GM18861 (cell line): ENCODE measurements around the gene TMC8.
"Not testable (repeated sequence)": the region's sequence is repeated elsewhere in the genome, so short reads cannot be mapped to it uniquely, and the experiment has no call there.

ENCODE experiments used
- ATAC-seq: cut with Tn5 transposase; IDR thresholded peaks from one replicate; pipeline ENCODE4 v1.9.1; 2021; ENCODE audit not compliant: unreplicated experiment

Gene TMC8

DNA sequence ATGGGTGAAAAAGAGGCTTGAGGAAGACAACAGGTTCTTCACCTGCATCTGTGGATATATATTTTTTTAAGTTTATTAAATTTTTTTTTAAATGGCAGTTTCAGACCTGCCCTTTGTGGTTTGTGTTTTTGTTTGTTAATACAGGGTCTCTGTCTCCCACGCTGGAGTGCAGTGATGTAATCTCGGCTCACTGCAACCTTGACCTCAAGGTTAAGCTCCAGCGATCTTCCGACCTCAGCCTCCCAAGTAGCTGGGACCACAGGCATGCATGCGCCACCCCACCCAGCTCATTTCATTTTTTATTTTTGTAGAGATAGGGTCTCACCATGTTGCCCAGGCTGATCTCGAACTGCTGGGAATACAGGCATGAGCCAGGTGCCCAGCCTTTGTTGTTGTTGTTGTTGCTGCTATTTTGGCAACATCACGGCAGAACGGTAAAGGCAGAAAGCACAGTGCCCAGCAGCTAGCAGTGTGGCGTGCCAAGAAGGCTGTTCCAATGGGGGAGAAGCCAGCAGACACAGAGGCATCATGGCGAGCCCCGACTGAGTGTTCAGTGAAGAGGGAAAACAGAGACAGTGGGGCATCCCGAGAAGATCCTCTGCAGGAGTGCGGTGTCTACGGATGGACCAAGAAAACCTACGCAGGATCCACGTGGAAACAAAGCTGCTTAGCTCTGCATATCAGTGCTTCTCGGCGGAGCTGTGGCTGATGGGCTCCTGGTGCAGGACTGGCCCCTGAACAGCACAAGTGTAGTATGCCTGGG lies 21.7 kb upstream of the TMC8 start:
- ATAC-seq: no peak

DNA sequence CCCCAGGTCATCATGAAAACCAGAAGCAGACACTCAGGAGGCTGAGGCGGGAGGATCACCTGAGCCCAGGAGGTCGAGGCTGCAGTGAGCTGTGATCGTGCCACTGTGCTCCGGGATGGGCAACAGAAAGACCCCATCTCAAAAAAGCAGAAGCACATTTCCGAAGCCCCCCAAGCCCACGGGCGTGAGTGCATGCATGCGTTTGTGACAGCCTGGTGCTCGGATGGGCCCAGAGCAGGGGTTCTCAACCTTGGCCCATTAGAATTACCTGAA lies 21.1 kb upstream of the TMC8 start:
- ATAC-seq: no peak

DNA sequence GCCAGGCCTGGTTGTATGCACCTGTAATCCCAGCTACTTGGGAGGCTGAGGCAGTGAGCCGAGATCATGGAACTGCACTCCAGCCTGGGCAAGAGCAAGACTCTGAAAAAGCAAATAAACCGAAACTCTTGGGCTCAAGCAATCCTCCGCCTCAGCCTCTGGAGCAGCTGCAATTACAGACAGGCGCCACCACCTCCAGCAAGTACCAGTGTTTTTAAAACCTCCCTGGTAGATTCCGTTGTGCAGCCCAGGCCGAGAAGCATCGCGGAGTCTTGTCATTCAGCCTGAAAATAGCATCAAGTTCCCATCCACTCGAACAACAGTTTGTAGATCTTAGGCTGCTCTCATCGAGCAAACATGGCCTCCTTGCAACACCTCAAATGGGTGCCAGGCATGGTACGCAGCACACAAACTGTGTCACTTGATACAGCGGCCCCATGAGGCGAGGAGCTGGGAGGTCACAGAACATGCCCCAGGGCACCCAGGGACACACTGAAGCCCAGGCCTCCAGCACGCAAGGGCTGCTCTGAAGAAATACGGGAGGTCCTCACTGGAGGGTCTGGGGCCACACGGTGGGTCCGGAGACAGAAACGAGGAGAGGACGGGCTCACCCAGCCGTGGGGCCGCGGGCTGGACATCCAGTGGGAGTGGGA lies 20.1 kb upstream of the TMC8 start:
- no peak for ATAC-seq

GRCh38 chr17:78111016-78111726 lies 19.4 kb upstream of the TMC8 start:
- ATAC-seq: no peak

DNA sequence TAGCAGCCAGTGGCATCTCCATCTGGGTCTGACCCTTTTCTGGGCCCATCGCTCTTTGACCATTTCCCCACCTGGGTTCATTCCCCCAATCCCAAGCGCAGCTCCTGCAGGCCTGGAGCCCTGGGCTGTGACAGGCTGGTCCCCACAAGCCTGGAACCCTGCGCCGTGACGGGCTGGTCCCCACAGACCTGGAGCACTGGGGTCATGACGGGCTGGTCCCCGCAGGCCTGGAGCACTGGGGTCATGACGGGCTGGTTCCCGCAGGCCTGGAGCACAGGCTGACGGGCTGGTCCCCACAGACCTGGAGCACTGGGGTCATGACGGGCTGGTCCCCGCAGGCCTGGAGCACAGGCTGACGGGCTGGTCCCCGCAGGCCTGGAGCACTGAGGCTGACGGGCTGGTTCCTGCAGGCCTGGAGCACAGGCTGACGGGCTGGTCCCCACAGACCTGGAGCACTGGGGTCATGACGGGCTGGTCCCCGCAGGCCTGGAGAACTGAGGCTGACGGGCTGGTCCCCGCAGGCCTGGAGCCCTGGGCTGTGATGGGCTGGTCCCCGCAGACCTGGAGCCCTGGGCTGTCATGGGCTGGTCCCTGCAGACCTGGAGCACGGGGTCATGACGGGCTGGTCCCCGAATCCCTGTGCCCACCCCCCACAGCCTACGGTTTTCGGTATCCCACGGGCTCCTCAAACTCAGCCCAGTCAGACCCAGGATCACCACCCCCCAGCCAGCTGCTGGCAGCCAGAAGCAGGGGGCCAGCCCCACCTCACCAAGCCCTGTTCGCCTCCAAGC lies 18.6 kb upstream of the TMC8 start:
- ATAC-seq: no peak

- ATAC-seq: no peak
Measured at GRCh38 chr17:78112518-78113471, 17.8 kb upstream of the TMC8 start.

- no peak for ATAC-seq
Measured at GRCh38 chr17:78113804-78114785, 16.5 kb upstream of the TMC8 start.

DNA sequence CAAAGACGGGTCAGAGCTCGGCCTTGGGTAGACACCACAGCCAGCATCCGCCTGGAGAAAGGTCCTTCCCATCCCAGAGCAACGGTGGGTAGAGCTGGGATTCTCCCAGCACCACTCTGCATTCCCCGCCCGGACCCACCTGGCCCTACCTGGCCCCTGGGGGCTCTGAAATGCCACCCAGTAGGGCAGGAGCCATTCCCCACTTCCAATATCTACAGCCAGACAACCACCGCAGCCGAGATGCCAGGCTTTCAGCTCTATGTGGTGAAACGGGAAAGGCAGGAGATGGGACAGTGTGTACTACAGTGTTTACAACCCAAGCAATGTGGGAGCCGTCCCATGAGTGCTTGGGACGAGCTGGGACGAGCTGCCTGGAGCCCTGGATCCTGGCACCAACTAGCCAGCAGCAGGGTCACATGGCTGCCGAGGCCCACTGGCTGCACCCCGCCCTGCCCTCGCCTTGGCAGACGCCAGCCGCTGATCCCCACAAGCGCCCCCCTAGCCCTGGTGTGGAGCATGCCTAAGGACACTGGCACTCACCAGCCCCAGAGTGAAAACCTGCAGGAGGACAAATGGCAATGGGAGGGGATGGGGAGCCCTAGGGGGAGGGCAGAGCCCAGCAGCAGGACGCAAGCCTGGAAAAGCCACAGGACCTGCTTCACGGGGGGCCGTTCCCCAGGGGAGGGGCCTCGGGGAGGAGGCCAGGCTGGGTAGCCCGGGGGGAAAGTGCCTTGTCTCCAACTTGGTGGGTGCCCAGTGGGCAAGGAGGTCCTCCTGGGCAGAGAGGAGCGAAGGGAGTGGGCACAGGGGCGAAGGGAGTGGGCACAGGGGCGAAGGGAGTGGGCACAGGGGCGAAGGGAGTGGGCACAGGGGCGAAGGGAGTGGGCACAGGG lies 15.5 kb upstream of the TMC8 start:
- no peak for ATAC-seq

DNA sequence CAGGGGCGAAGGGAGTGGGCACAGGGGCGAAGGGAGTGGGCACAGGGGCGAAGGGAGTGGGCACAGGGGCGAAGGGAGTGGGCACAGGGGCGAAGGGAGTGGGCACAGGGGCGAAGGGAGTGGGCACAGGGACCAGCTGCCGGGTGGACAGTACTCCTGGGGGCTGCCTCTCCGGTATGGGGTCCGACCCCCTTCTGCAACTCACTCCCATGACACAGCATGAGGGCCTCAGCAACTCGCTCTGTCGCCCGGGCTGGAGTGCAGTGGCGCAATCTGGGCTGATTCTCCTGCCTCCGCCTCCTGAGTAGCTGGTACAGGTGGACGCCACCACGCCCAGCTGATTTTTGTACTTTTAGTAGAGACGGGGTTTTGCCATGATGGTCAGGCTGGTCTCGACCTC lies 14.8 kb upstream of the TMC8 start:
- ATAC-seq: not testable (repeated sequence)

- no peak for ATAC-seq
Measured at GRCh38 chr17:78116411-78116810, 14.2 kb upstream of the TMC8 start.

- no peak for ATAC-seq
Measured at GRCh38 chr17:78117027-78117981, 13.3 kb upstream of the TMC8 start.

GRCh38 chr17:78118801-78119241 lies 11.8 kb upstream of the TMC8 start:
- no peak for ATAC-seq

DNA sequence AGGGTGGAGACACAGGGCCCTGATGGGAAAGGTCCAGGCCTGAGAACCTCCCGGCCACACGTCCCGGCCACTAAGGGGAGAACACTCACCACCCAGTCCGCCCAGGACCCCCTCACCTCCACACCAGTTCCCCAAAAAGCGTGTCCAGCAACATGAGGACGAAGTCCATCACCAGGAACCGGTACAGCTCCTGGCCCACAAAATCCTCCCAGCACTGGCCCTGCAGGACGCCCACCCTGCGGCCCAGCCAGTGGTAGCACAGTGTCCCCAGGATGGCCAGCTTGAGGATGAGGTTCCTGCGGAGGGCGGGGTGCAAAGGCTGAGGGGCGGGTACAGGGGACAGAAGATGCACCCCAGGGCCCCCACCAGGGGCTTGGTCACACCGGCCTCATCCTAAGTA lies 10.0 kb upstream of the TMC8 start:
- no peak for ATAC-seq

- ATAC-seq: no peak
Measured at GRCh38 chr17:78120971-78121800, 9.4 kb upstream of the TMC8 start.

DNA sequence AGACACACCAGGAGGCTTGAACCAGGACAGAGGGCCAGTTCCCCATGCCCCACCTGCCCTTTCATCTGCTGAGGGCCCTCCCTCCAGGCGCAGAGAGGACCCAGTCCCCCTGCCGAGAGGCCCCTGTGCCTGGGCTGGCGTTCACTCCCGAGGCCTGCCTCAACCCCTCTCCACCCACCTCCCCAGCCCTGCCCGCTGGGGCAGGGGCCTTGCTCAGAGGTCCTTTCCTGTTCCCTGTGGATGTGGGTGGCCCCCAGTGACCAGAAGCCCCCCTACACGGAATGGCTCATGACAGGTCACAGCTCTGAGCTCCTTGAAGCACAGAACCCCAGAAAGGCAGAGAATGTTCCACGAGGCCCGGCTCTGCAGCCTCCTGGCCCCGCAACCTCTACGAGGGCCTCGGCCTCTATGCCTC lies 8.8 kb upstream of the TMC8 start:
- no peak for ATAC-seq
